GM12891 (cell line): Measurements from ENCODE around the gene MYLK4.

Experiments
- PAX5 ChIP-seq: IDR thresholded peaks from 2 replicates; pipeline ENCODE4 v1.6.1; 2011; ENCODE audit warnings: low read length, moderate library complexity, mild to moderate bottlenecking; ENCODE audit not compliant: insufficient read depth, severe bottlenecking
- POLR2A ChIP-seq: IDR thresholded peaks from 2 replicates; pipeline ENCODE4 v1.6.1; 2011; ENCODE audit warnings: low read depth, low read length, control low read depth
- POLR2AphosphoS5 ChIP-seq: IDR thresholded peaks from 2 replicates; pipeline ENCODE4 v1.6.1; 2011; ENCODE audit warnings: low read depth, low read length, control low read depth
- POU2F2 ChIP-seq: IDR thresholded peaks from 2 replicates; pipeline ENCODE4 v1.6.1; 2011; ENCODE audit warnings: low read depth, mild to moderate bottlenecking, control low read depth, low read length, moderate library complexity
- TAF1 ChIP-seq: IDR thresholded peaks from 2 replicates; pipeline ENCODE4 v1.6.1; 2011; ENCODE audit warnings: low read depth, low read length, control low read depth

GRCh38 chr6:2793534-2794151 is 42.9 kb upstream of the MYLK4 start:
- no peak for TF ChIP-seq POLR2A
- TF ChIP-seq POLR2AphosphoS5: no peak
- TF ChIP-seq TAF1: no peak
- no peak for TF ChIP-seq PAX5
- no peak for TF ChIP-seq POU2F2
